Stimulated activated naive CD8-positive, alpha-beta T cell treated with anti-CD3 and anti-CD28 coated beads, Interleukin-15, amount 100 ng/mL, for 72 hours (primary cell): ENCODE results near the gene NELFB.

ENCODE experiments used
- ATAC-seq: fragments of 150-1000 bp; cut with Tn5 transposase; 2 replicates; pipeline ENCODE4 v1.10.0; 2021; ENCODE audit warnings: mild to moderate bottlenecking, moderate library complexity
- DNase-seq, 2 donors: peaks; one replicate each; pipeline ENCODE4 v3.0.0; 2021 to 2022
- H3K27ac Mint-ChIP-seq, 2 donors: one replicate each; pipeline ENCODE4 v1.8.0; 2022; ENCODE audit warnings: mild to moderate bottlenecking in 2 of 2, mixed read lengths in 2 of 2, moderate library complexity in 2 of 2
- H3K27me3 Mint-ChIP-seq: one replicate; pipeline ENCODE4 v1.8.0; 2022; ENCODE audit warnings: mixed read lengths
- H3K4me1 Mint-ChIP-seq: one replicate; pipeline ENCODE4 v1.8.0; 2022; ENCODE audit warnings: mild to moderate bottlenecking, mixed read lengths
- H3K4me3 Mint-ChIP-seq, 2 donors: one replicate each; pipeline ENCODE4 v1.8.0; 2022; ENCODE audit warnings: mild to moderate bottlenecking in 2 of 2, mixed read lengths in 2 of 2, moderate library complexity in 1 of 2
- H3K9me3 Mint-ChIP-seq, 2 donors: one replicate each; pipeline ENCODE4 v1.8.0; 2022; ENCODE audit warnings: mixed read lengths in 2 of 2

The NELFB gene

GRCh38 chr9:137229903-137230704 is 25.0 kb upstream of the NELFB start:
- no peak for ATAC-seq
- Mint-ChIP-seq H3K27ac (no peak overlapping the region), H3K27me3 (peaks cover 49% of the 10 kb centered on the region), H3K4me1 (peaks cover 17% of the 10 kb centered on the region), H3K9me3 (no peaks in the 10 kb centered on the region), H3K4me3 (no peak overlapping the region)
- no peak for DNase-seq

- Mint-ChIP-seq H3K27me3 (peaks cover 55% of the 10 kb centered on the region), H3K4me3 (no peak within 1 kb of the TSS), H3K27ac (no peak within 1 kb of the TSS), H3K9me3 (no peaks in the 10 kb centered on the region), H3K4me1 (peaks cover 16% of the 10 kb centered on the region)
- ATAC-seq: no peak
- DNase-seq: no peak
These were observed 24.3 kb upstream of the NELFB start, which contains the start of gene SLC34A3 for GRCh38 chr9:137230705-137231371. Gene SLC34A3, plus strand, starts transcription at chr9:137230901. Its CDS starts 802 bp downstream, at chr9:137231703.

- Mint-ChIP-seq H3K9me3 (no peaks in the 10 kb centered on the region), H3K4me3 (no peak overlapping the region), H3K4me1 (peaks cover 21% of the 10 kb centered on the region), H3K27me3 (peaks cover 55% of the 10 kb centered on the region), H3K27ac (peak overlapping the region in 1 of 2 donors; percentile 59)
- ATAC-seq (no peak), DNase-seq (no peak)
These were observed 23.6 kb upstream of the NELFB start for GRCh38 chr9:137231372-137232039.

- ATAC-seq: no peak
These were observed 23.0 kb upstream of the NELFB start for GRCh38 chr9:137232101-137232500.

GRCh38 chr9:137232510-137232909 is 22.6 kb upstream of the NELFB start:
- Mint-ChIP-seq H3K9me3 (no peaks in the 10 kb centered on the region), H3K4me3 (no peak overlapping the region), H3K27ac (no peak overlapping the region), H3K27me3 (peaks cover 51% of the 10 kb centered on the region), H3K4me1 (peaks cover 27% of the 10 kb centered on the region)
- no peak for ATAC-seq
- DNase-seq: no peak

More at GRCh38 chr9:137232101-137232500, 23.0 kb upstream of the NELFB start:
- no peak for DNase-seq
- H3K4me1 Mint-ChIP-seq: peaks cover 27% of the 10 kb centered on the region
- H3K27ac Mint-ChIP-seq: no peak overlapping the region
- no peak overlapping the region for H3K4me3 Mint-ChIP-seq
- no peaks in the 10 kb centered on the region for H3K9me3 Mint-ChIP-seq
- peaks cover 55% of the 10 kb centered on the region for H3K27me3 Mint-ChIP-seq

- Mint-ChIP-seq H3K27me3 (peaks cover 46% of the 10 kb centered on the region), H3K4me1 (peaks cover 32% of the 10 kb centered on the region), H3K9me3 (no peaks in the 10 kb centered on the region), H3K4me3 (no peak overlapping the region), H3K27ac (no peak overlapping the region)
- no peak for ATAC-seq
- no peak for DNase-seq
These were observed 21.8 kb upstream of the NELFB start for GRCh38 chr9:137233143-137233980.

- H3K27ac Mint-ChIP-seq: no peak overlapping the region
- H3K4me3 Mint-ChIP-seq: no peak overlapping the region
- DNase-seq (no peak), ATAC-seq (no peak)
- peaks cover 41% of the 10 kb centered on the region for H3K27me3 Mint-ChIP-seq
- H3K9me3 Mint-ChIP-seq: no peaks in the 10 kb centered on the region
- H3K4me1 Mint-ChIP-seq: peaks cover 40% of the 10 kb centered on the region
These were observed 21.0 kb upstream of the NELFB start for GRCh38 chr9:137234055-137234697.

- Mint-ChIP-seq H3K4me3 (no peak overlapping the region), H3K9me3 (no peaks in the 10 kb centered on the region), H3K27me3 (peaks cover 34% of the 10 kb centered on the region), H3K27ac (peak overlapping the region in 1 of 2 donors; percentile 28), H3K4me1 (peaks cover 46% of the 10 kb centered on the region)
- no peak for ATAC-seq
- DNase-seq: no peak
These were observed 20.2 kb upstream of the NELFB start for GRCh38 chr9:137234758-137235423.

- peaks cover 34% of the 10 kb centered on the region for H3K27me3 Mint-ChIP-seq
- no peak overlapping the region for H3K4me3 Mint-ChIP-seq
- peaks cover 46% of the 10 kb centered on the region for H3K4me1 Mint-ChIP-seq
- DNase-seq (no peak), ATAC-seq (no peak)
- H3K27ac Mint-ChIP-seq: no peak overlapping the region
- no peaks in the 10 kb centered on the region for H3K9me3 Mint-ChIP-seq
These were observed 19.5 kb upstream of the NELFB start for GRCh38 chr9:137235424-137236237.

GRCh38 chr9:137236238-137236935 is 18.7 kb upstream of the NELFB start:
- peak; percentile 43 for ATAC-seq
- Mint-ChIP-seq H3K9me3 (no peaks in the 10 kb centered on the region), H3K4me1 (peaks cover 52% of the 10 kb centered on the region), H3K27me3 (peaks cover 28% of the 10 kb centered on the region), H3K27ac (no peak overlapping the region), H3K4me3 (peak overlapping the region; percentile 46 to 59)
- DNase-seq: peak; percentile 90 to 91

- Mint-ChIP-seq H3K4me3 (peak overlapping the region; percentile 46 to 59), H3K9me3 (no peaks in the 10 kb centered on the region), H3K27me3 (peaks cover 22% of the 10 kb centered on the region), H3K4me1 (peaks cover 53% of the 10 kb centered on the region), H3K27ac (no peak overlapping the region)
- ATAC-seq: no peak
- no peak for DNase-seq
These were observed 18.1 kb upstream of the NELFB start for GRCh38 chr9:137236936-137237421.

GRCh38 chr9:137237759-137238726 is 17.1 kb upstream of the NELFB start:
- H3K4me1 Mint-ChIP-seq: peaks cover 64% of the 10 kb centered on the region
- H3K27ac Mint-ChIP-seq: no peak overlapping the region
- peaks cover 16% of the 10 kb centered on the region for H3K27me3 Mint-ChIP-seq
- H3K9me3 Mint-ChIP-seq: no peaks in the 10 kb centered on the region
- no peak for DNase-seq
- no peak for ATAC-seq
- peak overlapping the region; percentile 15 to 18 for H3K4me3 Mint-ChIP-seq
